ENCODE data around the gene MAGEA3.
"Not testable (repeated sequence)": the region's sequence is repeated elsewhere in the genome, so short reads cannot be mapped to it uniquely, and the experiment has no call there.

Gene MAGEA3

DNA sequence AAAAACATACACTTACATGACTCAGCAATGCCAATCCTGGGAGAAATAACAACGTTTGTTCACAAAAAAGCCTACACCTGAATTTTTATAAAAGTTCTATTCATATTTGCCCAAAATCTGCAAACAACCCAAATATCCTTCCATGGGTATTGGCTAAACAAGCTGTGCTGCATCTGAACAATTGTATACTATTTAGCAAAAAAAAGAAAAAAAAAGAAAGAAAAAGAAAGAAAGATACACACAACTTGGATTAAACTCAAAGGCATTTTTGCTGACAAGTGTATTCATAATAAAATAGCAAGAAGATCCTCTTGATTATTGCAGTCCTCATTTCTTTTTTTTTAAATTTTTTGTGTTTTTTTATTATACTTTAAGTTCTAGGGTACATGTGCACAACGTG, 24.5 kb upstream of the MAGEA3 start:
- Histone ChIP-seq H3K4me3 (replicated peaks; ENCODE audit: insufficient read depth, low read length) (no peak overlapping the region), H3K27me3 (ENCODE audit: insufficient read depth, poor library complexity, severe bottlenecking) (no peaks in the 10 kb centered on the region), H3K27ac (replicated peaks) (no peak overlapping the region)
- TF ChIP-seq, protein P1, sequence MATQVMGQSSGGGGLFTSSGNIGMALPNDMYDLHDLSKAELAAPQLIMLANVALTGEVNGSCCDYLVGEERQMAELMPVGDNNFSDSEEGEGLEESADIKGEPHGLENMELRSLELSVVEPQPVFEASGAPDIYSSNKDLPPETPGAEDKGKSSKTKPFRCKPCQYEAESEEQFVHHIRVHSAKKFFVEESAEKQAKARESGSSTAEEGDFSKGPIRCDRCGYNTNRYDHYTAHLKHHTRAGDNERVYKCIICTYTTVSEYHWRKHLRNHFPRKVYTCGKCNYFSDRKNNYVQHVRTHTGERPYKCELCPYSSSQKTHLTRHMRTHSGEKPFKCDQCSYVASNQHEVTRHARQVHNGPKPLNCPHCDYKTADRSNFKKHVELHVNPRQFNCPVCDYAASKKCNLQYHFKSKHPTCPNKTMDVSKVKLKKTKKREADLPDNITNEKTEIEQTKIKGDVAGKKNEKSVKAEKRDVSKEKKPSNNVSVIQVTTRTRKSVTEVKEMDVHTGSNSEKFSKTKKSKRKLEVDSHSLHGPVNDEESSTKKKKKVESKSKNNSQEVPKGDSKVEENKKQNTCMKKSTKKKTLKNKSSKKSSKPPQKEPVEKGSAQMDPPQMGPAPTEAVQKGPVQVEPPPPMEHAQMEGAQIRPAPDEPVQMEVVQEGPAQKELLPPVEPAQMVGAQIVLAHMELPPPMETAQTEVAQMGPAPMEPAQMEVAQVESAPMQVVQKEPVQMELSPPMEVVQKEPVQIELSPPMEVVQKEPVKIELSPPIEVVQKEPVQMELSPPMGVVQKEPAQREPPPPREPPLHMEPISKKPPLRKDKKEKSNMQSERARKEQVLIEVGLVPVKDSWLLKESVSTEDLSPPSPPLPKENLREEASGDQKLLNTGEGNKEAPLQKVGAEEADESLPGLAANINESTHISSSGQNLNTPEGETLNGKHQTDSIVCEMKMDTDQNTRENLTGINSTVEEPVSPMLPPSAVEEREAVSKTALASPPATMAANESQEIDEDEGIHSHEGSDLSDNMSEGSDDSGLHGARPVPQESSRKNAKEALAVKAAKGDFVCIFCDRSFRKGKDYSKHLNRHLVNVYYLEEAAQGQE (IDR thresholded peaks at IDR 0.05; ENCODE audit: insufficient replicate concordance, low read depth) = no peak
- TF ChIP-seq POLR2AphosphoS5 (IDR thresholded peaks at IDR 0.05; ENCODE audit: low read depth) = no peak
- no peak for TF ChIP-seq SPI1 (IDR thresholded peaks at IDR 0.05; ENCODE audit: borderline replicate concordance, low read depth)
- no peak for TF ChIP-seq GABPA (IDR thresholded peaks at IDR 0.05; ENCODE audit: low read depth)
- TF ChIP-seq, protein P2, sequence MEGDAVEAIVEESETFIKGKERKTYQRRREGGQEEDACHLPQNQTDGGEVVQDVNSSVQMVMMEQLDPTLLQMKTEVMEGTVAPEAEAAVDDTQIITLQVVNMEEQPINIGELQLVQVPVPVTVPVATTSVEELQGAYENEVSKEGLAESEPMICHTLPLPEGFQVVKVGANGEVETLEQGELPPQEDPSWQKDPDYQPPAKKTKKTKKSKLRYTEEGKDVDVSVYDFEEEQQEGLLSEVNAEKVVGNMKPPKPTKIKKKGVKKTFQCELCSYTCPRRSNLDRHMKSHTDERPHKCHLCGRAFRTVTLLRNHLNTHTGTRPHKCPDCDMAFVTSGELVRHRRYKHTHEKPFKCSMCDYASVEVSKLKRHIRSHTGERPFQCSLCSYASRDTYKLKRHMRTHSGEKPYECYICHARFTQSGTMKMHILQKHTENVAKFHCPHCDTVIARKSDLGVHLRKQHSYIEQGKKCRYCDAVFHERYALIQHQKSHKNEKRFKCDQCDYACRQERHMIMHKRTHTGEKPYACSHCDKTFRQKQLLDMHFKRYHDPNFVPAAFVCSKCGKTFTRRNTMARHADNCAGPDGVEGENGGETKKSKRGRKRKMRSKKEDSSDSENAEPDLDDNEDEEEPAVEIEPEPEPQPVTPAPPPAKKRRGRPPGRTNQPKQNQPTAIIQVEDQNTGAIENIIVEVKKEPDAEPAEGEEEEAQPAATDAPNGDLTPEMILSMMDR (IDR thresholded peaks at IDR 0.05; ENCODE audit: insufficient read depth, low read length) = no peak
- DNase-seq (ENCODE audit: low read depth in 1 of 2, low spot score in 1 of 2) = no peak

DNA sequence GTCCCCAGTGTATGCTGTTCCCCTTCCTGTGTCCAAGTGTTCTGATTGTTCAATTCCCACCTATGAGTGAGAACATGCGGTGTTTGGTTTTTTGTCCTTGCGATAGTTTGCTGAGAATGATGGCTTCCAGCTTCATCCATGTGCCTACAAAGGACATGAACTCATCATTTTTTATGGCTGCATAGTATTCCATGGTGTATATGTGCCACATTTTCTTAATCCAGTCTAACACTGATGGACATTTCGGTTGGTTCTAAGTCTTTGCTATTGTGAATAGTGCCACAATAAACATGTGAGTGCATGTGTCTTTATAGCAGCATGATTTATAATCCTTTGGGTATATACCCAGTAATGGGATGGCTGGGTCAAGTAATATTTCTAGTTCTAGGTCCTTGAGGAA, 23.9 kb upstream of the MAGEA3 start:
- not testable (repeated sequence) for H3K27ac ChIP-seq (replicated peaks); DNase-seq (ENCODE audit: low read depth in 1 of 2, low spot score in 1 of 2); H3K27me3 ChIP-seq (ENCODE audit: insufficient read depth, poor library complexity, severe bottlenecking); H3K4me3 ChIP-seq (replicated peaks; ENCODE audit: insufficient read depth, low read length)

DNA sequence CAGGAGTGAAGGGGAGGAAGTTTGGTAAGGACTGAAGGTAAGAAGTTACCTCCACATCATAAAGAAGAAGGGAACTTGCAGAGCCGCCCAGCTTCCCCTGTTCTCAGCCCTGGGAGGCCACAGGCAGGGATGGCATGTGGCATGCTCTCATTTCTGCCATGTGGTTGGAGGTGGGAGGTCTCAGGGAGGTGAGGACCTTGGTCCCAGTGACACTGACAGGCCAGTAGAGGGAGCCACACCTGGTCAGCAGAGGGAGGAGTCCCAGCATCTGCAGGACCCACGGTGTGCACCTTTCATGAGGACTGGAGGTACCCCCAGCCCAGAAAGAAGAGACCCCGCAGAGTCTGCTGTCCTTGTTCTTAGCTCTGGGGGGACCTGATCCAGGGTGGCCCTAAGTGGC, 17.6 kb upstream of the MAGEA3 start:
- not testable (repeated sequence) for DNase-seq (ENCODE audit: low read depth in 1 of 2, low spot score in 1 of 2); H3K27ac ChIP-seq (replicated peaks); H3K4me3 ChIP-seq (replicated peaks; ENCODE audit: insufficient read depth, low read length); H3K27me3 ChIP-seq (ENCODE audit: insufficient read depth, poor library complexity, severe bottlenecking)

DNA sequence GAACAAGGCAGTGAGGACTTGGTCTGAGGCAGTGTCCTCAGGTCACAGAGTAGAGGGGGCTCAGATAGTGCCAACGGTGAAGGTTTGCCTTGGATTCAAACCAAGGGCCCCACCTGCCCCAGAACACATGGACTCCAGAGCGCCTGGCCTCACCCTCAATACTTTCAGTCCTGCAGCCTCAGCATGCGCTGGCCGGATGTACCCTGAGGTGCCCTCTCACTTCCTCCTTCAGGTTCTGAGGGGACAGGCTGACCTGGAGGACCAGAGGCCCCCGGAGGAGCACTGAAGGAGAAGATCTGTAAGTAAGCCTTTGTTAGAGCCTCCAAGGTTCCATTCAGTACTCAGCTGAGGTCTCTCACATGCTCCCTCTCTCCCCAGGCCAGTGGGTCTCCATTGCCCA, 1.8 kb downstream of the MAGEA3 start:
- DNase-seq (ENCODE audit: low read depth in 1 of 2, low spot score in 1 of 2); H3K27me3 ChIP-seq (ENCODE audit: insufficient read depth, poor library complexity, severe bottlenecking); H3K27ac ChIP-seq (replicated peaks); H3K4me3 ChIP-seq (replicated peaks; ENCODE audit: insufficient read depth, low read length): not testable (repeated sequence)

DNA sequence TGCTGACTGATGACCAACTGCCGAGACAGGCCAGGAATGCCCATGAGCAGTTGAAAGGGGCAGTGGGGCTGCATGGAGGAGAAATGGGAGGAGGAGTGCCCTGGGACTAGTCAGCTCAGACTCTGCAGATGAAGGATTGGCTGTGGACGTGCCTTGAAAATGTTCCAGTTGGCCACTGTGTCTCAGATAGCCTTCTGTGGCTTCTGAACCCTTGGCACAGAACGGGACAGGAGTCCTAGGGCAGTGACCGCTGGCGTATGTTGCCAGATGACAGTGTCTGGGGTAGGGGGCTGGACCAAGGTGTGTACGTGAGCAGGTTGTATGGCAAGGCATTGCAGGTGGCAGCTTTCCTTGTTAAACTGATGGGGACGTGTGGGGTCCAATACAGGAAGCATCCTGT, 7.9 kb downstream of the MAGEA3 start:
- H3K4me3 ChIP-seq (replicated peaks; ENCODE audit: insufficient read depth, low read length); H3K27me3 ChIP-seq (ENCODE audit: insufficient read depth, poor library complexity, severe bottlenecking); H3K27ac ChIP-seq (replicated peaks); DNase-seq (ENCODE audit: low read depth in 1 of 2, low spot score in 1 of 2): not testable (repeated sequence)

DNA sequence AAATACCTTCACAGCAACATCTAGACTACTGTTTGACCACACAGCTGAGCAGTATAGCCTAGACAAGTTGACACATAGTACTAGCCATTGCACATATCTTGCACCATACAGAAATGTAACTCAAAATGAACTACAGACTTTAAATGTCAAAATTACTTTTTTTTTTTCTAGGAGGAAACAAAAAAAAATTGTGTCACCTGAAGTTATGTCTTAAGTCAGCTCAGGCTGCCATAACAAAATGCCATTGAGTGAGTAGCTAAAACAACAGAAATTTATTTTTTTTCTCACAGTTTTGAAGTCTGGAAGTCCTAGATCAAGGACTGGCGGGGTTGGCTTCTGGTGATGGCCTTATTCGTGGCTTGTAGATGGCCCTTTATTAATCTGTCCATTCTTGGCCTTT, 10.6 kb downstream of the MAGEA3 start, which contains the start of gene CSAG2:
TSS of gene CSAG2 (minus strand) at position 101 of the 400 bp plus-strand sequence. CDS start 161 bp downstream, outside the sequence.
- DNase-seq (ENCODE audit: low read depth in 1 of 2, low spot score in 1 of 2); H3K27me3 ChIP-seq (ENCODE audit: insufficient read depth, poor library complexity, severe bottlenecking); H3K4me3 ChIP-seq (replicated peaks; ENCODE audit: insufficient read depth, low read length); H3K27ac ChIP-seq (replicated peaks): not testable (repeated sequence)

DNA sequence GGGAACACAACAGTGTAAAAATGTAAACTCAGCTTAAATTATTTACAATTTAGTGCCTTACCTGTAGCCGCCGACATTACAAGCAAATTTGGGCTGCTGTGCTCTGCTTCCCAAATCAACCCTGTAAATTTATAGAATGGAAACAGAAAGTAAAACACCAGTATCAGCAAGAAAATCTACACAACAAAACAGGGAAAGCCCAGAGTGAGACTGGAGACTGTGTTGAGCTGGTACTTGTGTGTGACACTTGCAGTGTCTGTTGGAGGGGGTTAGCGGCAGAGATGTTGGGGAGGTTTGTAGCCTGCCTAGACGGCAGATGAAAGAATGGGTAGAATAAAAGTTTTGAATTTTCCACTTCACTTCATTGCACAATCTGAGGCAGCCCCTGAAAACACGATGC, 14.6 kb downstream of the MAGEA3 start:
- H3K4me3 ChIP-seq (replicated peaks; ENCODE audit: insufficient read depth, low read length); H3K27ac ChIP-seq (replicated peaks); DNase-seq (ENCODE audit: low read depth in 1 of 2, low spot score in 1 of 2); H3K27me3 ChIP-seq (ENCODE audit: insufficient read depth, poor library complexity, severe bottlenecking): not testable (repeated sequence)

DNA sequence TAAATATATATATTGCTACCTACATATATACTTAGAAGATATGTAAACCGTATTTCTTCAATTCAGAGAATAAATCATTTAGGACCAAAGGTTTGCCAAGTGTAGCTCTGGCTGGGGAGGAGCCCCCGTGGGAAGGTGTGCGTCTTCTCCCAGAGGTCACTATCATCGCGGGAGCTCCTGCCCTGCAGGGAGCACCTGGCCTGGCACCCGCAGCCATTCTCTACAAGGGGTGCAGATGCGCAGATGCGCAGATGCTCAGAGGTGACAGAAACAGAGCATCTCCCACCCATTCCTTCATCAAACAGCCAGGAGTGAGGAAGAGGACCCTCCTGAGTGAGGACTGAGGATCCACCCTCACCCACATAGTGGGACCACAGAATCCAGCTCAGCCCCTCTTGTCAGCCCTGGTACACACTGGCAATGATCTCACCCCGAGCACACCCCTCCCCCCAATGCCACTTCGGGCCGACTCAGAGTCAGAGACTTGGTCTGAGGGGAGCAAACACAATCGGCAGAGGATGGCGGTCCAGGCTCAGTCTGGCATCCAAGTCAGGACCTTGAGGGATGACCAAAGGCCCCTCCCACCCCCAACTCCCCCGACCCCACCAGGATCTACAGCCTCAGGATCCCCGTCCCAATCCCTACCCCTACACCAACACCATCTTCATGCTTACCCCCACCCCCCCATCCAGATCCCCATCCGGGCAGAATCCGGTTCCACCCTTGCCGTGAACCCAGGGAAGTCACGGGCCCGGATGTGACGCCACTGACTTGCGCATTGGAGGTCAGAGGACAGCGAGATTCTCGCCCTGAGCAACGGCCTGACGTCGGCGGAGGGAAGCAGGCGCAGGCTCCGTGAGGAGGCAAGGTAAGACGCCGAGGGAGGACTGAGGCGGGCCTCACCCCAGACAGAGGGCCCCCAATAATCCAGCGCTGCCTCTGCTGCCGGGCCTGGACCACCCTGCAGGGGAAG, 15.5 kb downstream of the MAGEA3 start, which contains the start of gene MAGEA2B:
TSS of gene MAGEA2B (plus strand) at position 814 of the 973 bp plus-strand sequence. CDS start 2,479 bp downstream, outside the sequence.
- not testable (repeated sequence) for H3K27me3 ChIP-seq (ENCODE audit: insufficient read depth, poor library complexity, severe bottlenecking); DNase-seq (ENCODE audit: low read depth in 1 of 2, low spot score in 1 of 2); H3K27ac ChIP-seq (replicated peaks); H3K4me3 ChIP-seq (replicated peaks; ENCODE audit: insufficient read depth, low read length)

Measured in HL-60 (cell line).